NCI-H2107 treated with DMSO at 0.1 percent for 48 hours (cell line): Measurements from ENCODE around the gene RBM33.

Source experiments
- DNase-seq: peaks from one replicate; lab custom pipeline; 2025; ENCODE audit not compliant: unreplicated experiment; lab: John Stamatoyannopoulos, UW

The RBM33 gene

GRCh38 chr7:155621418-155621980 lies 23.0 kb upstream of the RBM33 start:
- no peak for DNase-seq

GRCh38 chr7:155624412-155624811 lies 20.0 kb upstream of the RBM33 start:
- DNase-seq: no peak

- no peak for DNase-seq
Observed at GRCh38 chr7:155625557-155625956, 18.9 kb upstream of the RBM33 start.

- DNase-seq: no peak
Observed at GRCh38 chr7:155629171-155629570, 15.3 kb upstream of the RBM33 start.

GRCh38 chr7:155631155-155631554 lies 13.3 kb upstream of the RBM33 start:
- no peak for DNase-seq

GRCh38 chr7:155635817-155636216 lies 8.6 kb upstream of the RBM33 start:
- no peak for DNase-seq

- no peak for DNase-seq
Observed at GRCh38 chr7:155637155-155637554, 7.3 kb upstream of the RBM33 start.

GRCh38 chr7:155638366-155638765 lies 6.1 kb upstream of the RBM33 start:
- no peak for DNase-seq

- no peak for DNase-seq
Observed at GRCh38 chr7:155639958-155640520, 4.4 kb upstream of the RBM33 start.

- DNase-seq: no peak
Observed at GRCh38 chr7:155640629-155641028, 3.8 kb upstream of the RBM33 start.

GRCh38 chr7:155643804-155644177 lies 670 bp upstream of the RBM33 start:
- DNase-seq: no peak

GRCh38 chr7:155644971-155645509 lies 579 bp downstream of the RBM33 start:
- DNase-seq: no peak

- no peak for DNase-seq
Observed at GRCh38 chr7:155645662-155646061, 1.2 kb downstream of the RBM33 start.

- no peak for DNase-seq
Observed at GRCh38 chr7:155646669-155647068, 2.2 kb downstream of the RBM33 start.

GRCh38 chr7:155647302-155647701 lies 2.8 kb downstream of the RBM33 start:
- DNase-seq: no peak

GRCh38 chr7:155647734-155648133 lies 3.3 kb downstream of the RBM33 start:
- DNase-seq: no peak

- DNase-seq: no peak
Observed at GRCh38 chr7:155648752-155649339, 4.4 kb downstream of the RBM33 start.

GRCh38 chr7:155649588-155649987 lies 5.1 kb downstream of the RBM33 start:
- no peak for DNase-seq

- DNase-seq: no peak
Observed at GRCh38 chr7:155652156-155653114, 8.0 kb downstream of the RBM33 start.

- DNase-seq: no peak
Observed at GRCh38 chr7:155653803-155654202, 9.3 kb downstream of the RBM33 start.

GRCh38 chr7:155656891-155657290 lies 12.4 kb downstream of the RBM33 start:
- no peak for DNase-seq
